PC-3 (cell line): Measurements from ENCODE around the gene LOXHD1. TPM values are rescaled to one million over a fixed set of nuclear protein-coding genes. Genes with fewer than 3 reads are reported as not detected.

Experiments used
- ATAC-seq: fragments of 200-7000 bp; cut with Tn5 transposase; 2 replicates; pipeline ENCODE4 v1.9.1; 2020; ENCODE audit warnings: mild to moderate bottlenecking, moderate library complexity
- BruUV-seq: library from RNA; stranded (reverse); fragments of 400-500 nt; replicated peaks from 2 replicates; lab custom pipeline; 2021; lab: Mats Ljungman, UMichigan
- CTCF ChIA-PET: fragments of 300-600 bp; sonication (Branson Sonifier 250); formaldehyde crosslinking; loops from one replicate; lab custom pipeline; 2022; ENCODE audit warnings: antibody characterized with exemption; lab: Charles Lee
- POLR2A ChIA-PET: fragments of 300-600 bp; sonication (Branson Sonifier 250); formaldehyde crosslinking; loops from one replicate; lab custom pipeline; 2022; ENCODE audit warnings: antibody characterized with exemption; ENCODE audit not compliant: unreplicated experiment; lab: Charles Lee
- DNase-seq: peaks from one replicate; pipeline ENCODE4 v3.0.0-alpha.2; 2015
- H2AFZ ChIP-seq: fragments of 300-600 bp; sonication (generic); 2 replicates; pipeline ENCODE4 v1.6.0; 2016; ENCODE audit warnings: antibody characterized with exemption, low read length
- H3F3A ChIP-seq: fragments of 300-600 bp; sonication (generic); one replicate; pipeline ENCODE4 v1.6.0; 2017; ENCODE audit warnings: antibody characterized with exemption, low read length, control low read depth, mild to moderate bottlenecking; ENCODE audit not compliant: unreplicated experiment
- H3K27ac ChIP-seq: fragments of 300-600 bp; sonication (generic); 2 replicates; pipeline ENCODE4 v1.5.1; 2016; ENCODE audit warnings: mild to moderate bottlenecking, low read length
- H3K27me3 ChIP-seq: fragments of 300-600 bp; sonication (generic); 2 replicates; pipeline ENCODE4 v1.6.1; 2016; ENCODE audit warnings: low read length, mixed read lengths
- H3K36me3 ChIP-seq: fragments of 300-600 bp; sonication (generic); 2 replicates; pipeline ENCODE4 v1.6.1; 2016; ENCODE audit warnings: low read depth, mixed run types, low read length, mixed read lengths
- H3K4me1 ChIP-seq: fragments of 300-600 bp; sonication (generic); 2 replicates; pipeline ENCODE4 v1.5.1; 2016; ENCODE audit warnings: low read length; ENCODE audit not compliant: insufficient read depth
- H3K4me2 ChIP-seq: fragments of 300-600 bp; sonication (generic); 2 replicates; pipeline ENCODE4 v1.6.0; 2016; ENCODE audit warnings: low read length
- H3K4me3 ChIP-seq: fragments of 300-600 bp; sonication (generic); 2 replicates; pipeline ENCODE4 v1.5.1; 2016; ENCODE audit warnings: mild to moderate bottlenecking, low read length, mixed read lengths
- H3K79me2 ChIP-seq: fragments of 300-600 bp; sonication (generic); 2 replicates; pipeline ENCODE4 v1.6.1; 2017; ENCODE audit warnings: low read length, mixed read lengths
- H3K9ac ChIP-seq: fragments of 300-600 bp; sonication (generic); 2 replicates; pipeline ENCODE4 v1.6.0; 2016; ENCODE audit warnings: mild to moderate bottlenecking, low read length
- H3K9me2 ChIP-seq: fragments of 300-600 bp; sonication (generic); replicated peaks from 2 replicates; pipeline ENCODE4 v1.6.1; 2016; ENCODE audit warnings: mixed run types, low read length, mixed read lengths
- H3K9me3 ChIP-seq: fragments of 300-600 bp; sonication (generic); 2 replicates; pipeline ENCODE4 v1.6.1; 2016; ENCODE audit warnings: low read length, mixed read lengths
- H4K20me1 ChIP-seq: fragments of 300-600 bp; sonication (generic); 2 replicates; pipeline ENCODE4 v1.6.1; 2016; ENCODE audit warnings: low read length, mixed read lengths
- CTCF ChIP-seq: fragments of 300-600 bp; sonication (generic); conservative IDR thresholded peaks from 2 replicates; pipeline ENCODE4 v1.5.1; 2017; ENCODE audit warnings: antibody characterized with exemption, low read depth, mild to moderate bottlenecking, low read length
- EZH2 ChIP-seq: fragments of 300-600 bp; sonication (generic); IDR thresholded peaks from one replicate; pipeline ENCODE4 v1.6.1; 2017; ENCODE audit warnings: antibody characterized with exemption, mild to moderate bottlenecking, low read length; ENCODE audit not compliant: unreplicated experiment
- EZH2phosphoT487 ChIP-seq: fragments of 300-600 bp; sonication (generic); IDR thresholded peaks from 2 replicates; pipeline ENCODE4 v1.6.1; 2018; ENCODE audit warnings: mild to moderate bottlenecking, antibody characterized with exemption, low read length, borderline replicate concordance
- intact Hi-C: fragments of 100-400 bp; cut with micrococcal nuclease; formaldehyde crosslinking; loops from 2 replicates; pipeline ENCODE4 v1.9.0; 2023
- total RNA-seq: library from RNA; depleted of rRNA; stranded (reverse); fragments of >200 nt; gene quantifications from 2 replicates; pipeline ENCODE4 v1.2.3, GENCODE V29; 2014

The LOXHD1 gene
- total RNA-seq, 1 experiment from 2014 or later = not detected

- TF ChIP-seq EZH2 (no peak), CTCF (no peak), EZH2phosphoT487 (no peak)
- Histone ChIP-seq H3K27me3 (no peaks in the 10 kb centered on the region), H3K79me2 (no peaks in the 10 kb centered on the region), H3F3A (no peaks in the 10 kb centered on the region), H3K36me3 (no peaks in the 10 kb centered on the region), H3K27ac (no peak overlapping the region), H3K9ac (no peak overlapping the region), H2AFZ (no peak overlapping the region), H4K20me1 (no peaks in the 10 kb centered on the region), H3K4me3 (no peak overlapping the region), H3K9me2 (no peaks in the 10 kb centered on the region), H3K9me3 (no peaks in the 10 kb centered on the region), H3K4me2 (no peak overlapping the region), H3K4me1 (no peaks in the 10 kb centered on the region)
- DNase-seq = no peak
- intact Hi-C loops = no loop called here
- ATAC-seq = no peak
- ChIA-PET POLR2A (no interaction called here), CTCF (no interaction called here)
- no TSS peak for BruUV-seq
Observed at GRCh38 chr18:46641917-46642316, 15.1 kb downstream of the LOXHD1 start.

- H3K9ac ChIP-seq = no peak overlapping the region
- no peaks in the 10 kb centered on the region for H3K4me1 ChIP-seq
- no peak overlapping the region for H3K4me3 ChIP-seq
- no peak overlapping the region for H3K27ac ChIP-seq
- TF ChIP-seq CTCF (no peak), EZH2 (no peak), EZH2phosphoT487 (no peak)
- no peak for ATAC-seq
- H3K4me2 ChIP-seq = no peak overlapping the region
- no peak for DNase-seq
- no peaks in the 10 kb centered on the region for H3K36me3 ChIP-seq
- intact Hi-C loops = no loop called here
- H3K9me3 ChIP-seq = no peaks in the 10 kb centered on the region
- H2AFZ ChIP-seq = no peak overlapping the region
- no peaks in the 10 kb centered on the region for H3K9me2 ChIP-seq
- no peaks in the 10 kb centered on the region for H3F3A ChIP-seq
- no peaks in the 10 kb centered on the region for H4K20me1 ChIP-seq
- no peaks in the 10 kb centered on the region for H3K27me3 ChIP-seq
- CTCF ChIA-PET = no interaction called here
- POLR2A ChIA-PET = no interaction called here
- BruUV-seq = no TSS peak
- no peaks in the 10 kb centered on the region for H3K79me2 ChIP-seq
Observed at GRCh38 chr18:46639386-46639785, 17.6 kb downstream of the LOXHD1 start.

GRCh38 chr18:46636040-46636630, 20.9 kb downstream of the LOXHD1 start:
- no TSS peak for BruUV-seq
- no peak overlapping the region for H3K4me2 ChIP-seq
- H2AFZ ChIP-seq = no peak overlapping the region
- ATAC-seq = no peak
- no peaks in the 10 kb centered on the region for H3F3A ChIP-seq
- no peaks in the 10 kb centered on the region for H4K20me1 ChIP-seq
- H3K79me2 ChIP-seq = no peaks in the 10 kb centered on the region
- H3K36me3 ChIP-seq = no peaks in the 10 kb centered on the region
- no peak overlapping the region for H3K27ac ChIP-seq
- ChIA-PET POLR2A (no interaction called here), CTCF (no interaction called here)
- intact Hi-C loops = no loop called here
- DNase-seq = no peak
- H3K9ac ChIP-seq = no peak overlapping the region
- H3K27me3 ChIP-seq = no peaks in the 10 kb centered on the region
- H3K4me3 ChIP-seq = no peak overlapping the region
- no peaks in the 10 kb centered on the region for H3K9me2 ChIP-seq
- no peaks in the 10 kb centered on the region for H3K4me1 ChIP-seq
- H3K9me3 ChIP-seq = no peaks in the 10 kb centered on the region
- TF ChIP-seq EZH2 = no peak
- TF ChIP-seq EZH2phosphoT487 = no peak
- no peak for TF ChIP-seq CTCF
